Psoas muscle (tissue), 8 donors: ENCODE measurements around the gene RFC2. TPM values are rescaled to one million over a fixed set of nuclear protein-coding genes. Genes with fewer than 3 reads are reported as not detected.
"Not testable (repeated sequence)": the region's sequence is repeated elsewhere in the genome, so short reads cannot be mapped to it uniquely, and the experiment has no call there.

Experiments
- ATAC-seq, 4 donors: fragments of 200-7000 bp; cut with Tn5 transposase; one replicate each; pipeline ENCODE4 v1.9.1; 2020; ENCODE audit warnings: moderate library complexity in 3 of 4, mild to moderate bottlenecking in 2 of 4
- DNase-seq, 2 donors: peaks; one replicate each; pipeline ENCODE4 v3.0.0-alpha.2; 2020
- H3K27ac ChIP-seq: fragments of 200-600 bp; one replicate; pipeline ENCODE4 v1.8.0; 2022
- H3K27me3 ChIP-seq, 3 donors: fragments of 200-600 bp in 1 of 3; one replicate each; pipeline versions ENCODE4 v1.6.1 to v1.8.0; 2013 to 2022; ENCODE audit warnings: low read length in 2 of 3, mild to moderate bottlenecking in 2 of 3, moderate library complexity in 1 of 3; ENCODE audit not compliant: insufficient read depth in 3 of 3
- H3K36me3 ChIP-seq, 2 donors: fragments of 200-600 bp in 1 of 2; one replicate each; pipeline versions ENCODE4 v1.6.1 to v1.8.0; 2013 to 2022; ENCODE audit warnings: low read depth in 1 of 2, mild to moderate bottlenecking in 1 of 2, moderate library complexity in 1 of 2; ENCODE audit not compliant: insufficient read depth in 1 of 2
- H3K4me1 ChIP-seq: fragments of 200-600 bp; one replicate; pipeline ENCODE4 v1.8.0; 2022
- H3K4me3 ChIP-seq: fragments of 200-600 bp; one replicate; pipeline ENCODE4 v1.8.0; 2022; ENCODE audit warnings: mild to moderate bottlenecking
- H3K9me3 ChIP-seq: fragments of 200-600 bp; one replicate; pipeline ENCODE4 v1.8.0; 2022
- WGBS, 3 donors: extraction: QIAGEN DNeasy Blood & Tissue Kit; methylation state at CpG; one replicate each; pipeline versions ENCODE4 v1.1.6 to v1.1.7; 2013; 5-methylcytosine and 5-hydroxymethylcytosine counted together
- intact Hi-C, 2 donors: fragments of 100-400 bp; cut with DNase I; formaldehyde crosslinking; loops; one replicate each; pipeline versions ENCODE4 v1.11.0 to v1.14.2; 2022
- polyA plus RNA-seq, 3 donors: library from polyadenylated mRNA; stranded (reverse); fragments of 200-250 nt; gene quantifications; one replicate each; pipeline ENCODE4 v1.2.3, GENCODE V29; 2013
- total RNA-seq, 4 donors: library from RNA; stranded (reverse); fragmentation: NEBNext Ultra II Directional in 2 of 4; extraction: Animal tissue kit (Norgen Biotek cat#: 25700) in 2 of 4; gene quantifications; one replicate each; pipeline versions ENCODE4 v1.2.1 to v1.2.4, GENCODE V29; 2021 to 2023
- TF ChIP-seq, protein P1 (sequence below): fragments of 200-600 bp; IDR thresholded peaks from one replicate; pipeline ENCODE4 v1.8.0; 2022; ENCODE audit warnings: antibody characterized with exemption
- donor health status: healthy with polysubstance abuse.
- donor health status: DM: no; HTN: no; CAD: no; lungs with moderate emphysema.
- donor health status: Bipolar disorder and iron deficiency.
- donor health status: healthy.
- donor health status: DM: yes; HTN: yes; CAD: no.
- donor health status: DM: no; HTN: no; CAD: no.
- donor health status: DM: no; HTN: no; CAD: no.
- donor health status: DM: yes; HTN: yes; CAD: no.

Gene RFC2
- total and polyA plus RNA-seq, 7 donors: 13.7 to 25.8 (median 19.8) TPM

DNA sequence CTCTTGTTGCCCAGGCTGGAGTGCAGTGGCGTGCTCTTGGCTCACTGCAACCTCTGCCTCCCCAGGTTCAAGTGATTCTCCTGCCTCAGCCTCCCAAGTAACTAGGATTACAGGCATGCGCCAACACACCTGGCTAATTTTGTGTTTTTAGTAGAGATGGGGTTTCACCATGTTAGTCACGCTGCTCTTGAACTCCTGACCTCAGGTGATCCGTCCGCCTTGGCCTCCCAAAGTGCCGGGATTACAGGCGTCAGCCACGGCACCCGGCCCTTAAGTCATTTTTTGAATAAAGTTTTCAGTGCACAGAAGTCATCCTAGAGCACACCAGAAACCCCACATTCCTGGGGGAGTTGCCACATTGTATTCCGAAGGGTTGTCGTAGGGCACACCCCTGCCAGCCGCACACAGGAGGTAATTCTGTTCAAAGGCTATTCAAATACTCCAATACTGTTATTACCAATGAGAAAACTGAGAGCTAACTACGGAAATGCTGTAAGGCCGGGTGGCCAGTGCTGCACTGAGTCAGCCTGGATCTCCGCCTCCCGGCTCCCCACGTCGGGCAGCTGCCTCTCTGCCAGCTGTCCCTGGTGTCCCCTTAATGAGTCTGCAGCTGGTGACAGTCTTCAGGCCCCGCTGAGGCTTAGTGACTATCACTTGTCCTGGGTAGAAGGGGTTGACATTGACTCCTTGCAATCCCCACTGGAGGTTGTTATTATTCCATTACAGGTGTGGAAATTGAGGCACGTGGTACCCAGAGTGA, 8.6 kb upstream of the RFC2 start:
- WGBS, 3 donors: 48 to 60% (median 50%) methylated on average over 20 of the region's 20 CpGs
- TF ChIP-seq, protein P1, sequence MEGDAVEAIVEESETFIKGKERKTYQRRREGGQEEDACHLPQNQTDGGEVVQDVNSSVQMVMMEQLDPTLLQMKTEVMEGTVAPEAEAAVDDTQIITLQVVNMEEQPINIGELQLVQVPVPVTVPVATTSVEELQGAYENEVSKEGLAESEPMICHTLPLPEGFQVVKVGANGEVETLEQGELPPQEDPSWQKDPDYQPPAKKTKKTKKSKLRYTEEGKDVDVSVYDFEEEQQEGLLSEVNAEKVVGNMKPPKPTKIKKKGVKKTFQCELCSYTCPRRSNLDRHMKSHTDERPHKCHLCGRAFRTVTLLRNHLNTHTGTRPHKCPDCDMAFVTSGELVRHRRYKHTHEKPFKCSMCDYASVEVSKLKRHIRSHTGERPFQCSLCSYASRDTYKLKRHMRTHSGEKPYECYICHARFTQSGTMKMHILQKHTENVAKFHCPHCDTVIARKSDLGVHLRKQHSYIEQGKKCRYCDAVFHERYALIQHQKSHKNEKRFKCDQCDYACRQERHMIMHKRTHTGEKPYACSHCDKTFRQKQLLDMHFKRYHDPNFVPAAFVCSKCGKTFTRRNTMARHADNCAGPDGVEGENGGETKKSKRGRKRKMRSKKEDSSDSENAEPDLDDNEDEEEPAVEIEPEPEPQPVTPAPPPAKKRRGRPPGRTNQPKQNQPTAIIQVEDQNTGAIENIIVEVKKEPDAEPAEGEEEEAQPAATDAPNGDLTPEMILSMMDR: no peak
- Histone ChIP-seq H3K36me3 (no peaks in the 10 kb centered on the region), H3K9me3 (no peaks in the 10 kb centered on the region), H3K27ac (no peak overlapping the region), H3K4me3 (no peak overlapping the region), H3K4me1 (no peaks in the 10 kb centered on the region), H3K27me3 (no peaks in the 10 kb centered on the region)
- ATAC-seq: no peak
- intact Hi-C loops: no loop called here
- no peak for DNase-seq

DNA sequence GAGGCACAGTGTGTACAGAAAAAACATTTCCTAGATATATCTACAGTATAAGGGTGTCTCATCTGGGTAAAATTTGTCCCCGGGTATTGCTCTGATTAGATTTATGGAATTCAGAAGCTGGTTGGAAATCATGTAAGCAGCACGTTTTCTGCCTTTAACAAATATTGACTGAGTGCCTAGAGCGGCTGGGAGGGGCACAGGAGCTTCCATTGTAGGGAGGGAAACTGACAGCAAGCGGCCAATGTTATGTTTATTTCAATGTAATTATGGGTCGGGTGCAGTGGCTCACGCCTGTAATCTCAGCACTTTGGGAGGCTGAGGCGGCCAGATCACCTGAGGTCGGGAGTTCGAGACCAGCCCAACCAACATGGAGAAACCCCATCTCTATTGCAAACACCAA, 4.4 kb upstream of the RFC2 start:
- ATAC-seq: no peak
- no peak overlapping the region for H3K27ac ChIP-seq
- WGBS, 3 donors: 73 to 81% (median 77%) methylated on average over 9 of the region's 9 CpGs
- no peaks in the 10 kb centered on the region for H3K9me3 ChIP-seq
- intact Hi-C loops: no loop called here
- H3K36me3 ChIP-seq: no peaks in the 10 kb centered on the region
- H3K4me3 ChIP-seq: no peak overlapping the region
- peaks cover 10% of the 10 kb centered on the region for H3K4me1 ChIP-seq
- no peaks in the 10 kb centered on the region for H3K27me3 ChIP-seq
- TF ChIP-seq, protein P1: no peak
- no peak for DNase-seq

DNA sequence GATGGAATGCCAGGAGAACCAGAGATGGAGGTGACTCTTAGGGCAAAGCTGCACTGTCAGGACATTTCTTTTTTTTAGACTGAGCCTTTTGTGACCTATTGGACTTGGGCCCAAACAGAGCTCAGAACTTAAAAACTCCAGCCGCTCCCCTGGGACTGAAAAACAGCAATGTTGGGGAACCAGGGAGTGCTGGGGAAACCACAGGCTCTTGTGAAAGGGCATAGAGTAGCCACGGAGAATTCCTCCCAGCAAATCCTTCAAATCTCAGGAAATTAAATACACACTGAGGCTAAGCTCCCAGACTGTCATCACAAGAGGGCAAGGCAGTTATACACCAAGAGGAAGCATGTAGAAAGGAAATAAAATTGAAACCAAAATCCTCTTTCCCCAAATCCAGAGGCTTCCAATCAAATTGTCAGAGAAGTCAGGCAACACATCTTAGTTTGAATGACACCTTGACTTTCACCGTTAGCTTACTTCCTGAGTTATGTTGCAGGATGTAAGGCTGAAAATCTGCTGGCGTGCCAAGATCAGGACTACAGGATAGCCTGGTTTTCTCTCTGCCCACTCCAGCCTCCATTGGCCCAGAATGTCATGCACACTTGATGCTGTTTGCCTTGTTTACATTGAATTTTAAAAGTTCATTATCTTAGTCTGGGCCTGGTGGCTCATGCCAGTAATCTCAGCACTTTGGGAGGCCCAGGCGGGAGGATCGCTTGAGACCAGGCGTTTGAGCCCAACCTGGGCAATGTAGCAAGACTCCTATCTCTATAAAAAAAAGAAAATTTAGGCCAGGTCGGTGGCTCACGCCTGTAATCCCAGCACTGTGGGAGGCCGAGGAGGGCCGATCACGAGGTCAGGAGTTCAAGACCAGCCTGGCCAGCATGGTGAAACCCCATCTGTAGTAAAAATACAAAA, 2.6 kb upstream of the RFC2 start:
- 76 to 77% (median 77%) methylated on average over 12 of the region's 12 CpGs for WGBS, 3 donors
- H3K4me1 ChIP-seq: peaks cover 17% of the 10 kb centered on the region
- H3K4me3 ChIP-seq: no peak overlapping the region
- H3K27ac ChIP-seq: peak overlapping the region; percentile 23
- peaks cover 0 to 5% of the 10 kb centered on the region in 2 donors for H3K36me3 ChIP-seq
- TF ChIP-seq, protein P1: no peak
- no peaks in the 10 kb centered on the region for H3K9me3 ChIP-seq
- ATAC-seq (no peak), DNase-seq (no peak)
- no peaks in the 10 kb centered on the region for H3K27me3 ChIP-seq
- intact Hi-C loops: no loop called here

DNA sequence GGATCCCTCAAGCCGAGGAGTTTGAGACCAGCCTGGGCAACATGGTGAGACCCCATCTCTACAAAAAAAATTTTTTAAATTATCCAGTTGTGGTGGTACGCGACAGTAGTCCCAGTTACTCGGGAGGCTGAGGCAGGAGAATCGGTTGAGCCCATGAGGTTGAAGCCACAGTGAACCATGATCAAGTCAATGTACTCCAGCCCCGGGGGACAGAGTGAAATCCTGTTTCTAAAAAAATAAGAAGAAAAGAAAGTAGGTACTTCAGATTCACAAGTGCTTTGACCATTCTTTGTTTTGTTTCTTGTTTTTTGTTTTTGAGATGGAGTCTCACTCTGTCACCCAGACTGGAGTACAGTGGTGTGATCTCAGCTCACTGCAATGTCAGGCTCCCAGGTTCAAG, 1.3 kb upstream of the RFC2 start:
- peak overlapping the region; percentile 88 for H3K27ac ChIP-seq
- WGBS, 3 donors: 84 to 90% (median 87%) methylated on average over 6 of the region's 6 CpGs
- H3K4me1 ChIP-seq: peaks cover 17% of the 10 kb centered on the region
- H3K27me3 ChIP-seq, intact Hi-C loops, DNase-seq, H3K9me3 ChIP-seq, ATAC-seq: not testable (repeated sequence)
- peaks cover 0 to 15% of the 10 kb centered on the region in 2 donors for H3K36me3 ChIP-seq
- H3K4me3 ChIP-seq: peak overlapping the region; percentile 89

GRCh38 chr7:74254858-74255379, 720 bp upstream of the RFC2 start:
- intact Hi-C loops: loop anchor here in 1 of 2 donors (5.0 kb wide), 1 partner anchor 48 kb away; no protein-coding TSS in a partner anchor

More at GRCh38 chr7:74254858-74255379, 720 bp upstream of the RFC2 start:
- 15 to 16% (median 16%) methylated on average over 20 of the region's 20 CpGs for WGBS, 3 donors
- Histone ChIP-seq H3K4me3 (peak overlapping the region; percentile 89), H3K9me3 (no peaks in the 10 kb centered on the region), H3K36me3 (peaks cover under 1 to 20% of the 10 kb centered on the region in 2 donors), H3K4me1 (peaks cover 17% of the 10 kb centered on the region), H3K27ac (peak overlapping the region; percentile 88), H3K27me3 (no peaks in the 10 kb centered on the region)
- ATAC-seq: no peak
- no peak for DNase-seq
- TF ChIP-seq, protein P1: no peak
